ENCODE results near the gene PARL.

Gene PARL

GRCh38 chr3:183884427-183885296 lies at the start of gene PARL:
Gene PARL, minus strand, starts transcription at chr3:183884880. Its CDS starts 34 bp downstream, at chr3:183884846.
- DNase-seq: peak; percentile 80

GRCh38 chr3:183933160-183933559 lies 48.5 kb upstream of the PARL start:
- no peak for DNase-seq

GRCh38 chr3:183931881-183932280 lies 47.2 kb upstream of the PARL start:
- no peak for DNase-seq

- no peak for DNase-seq
Measured at GRCh38 chr3:183930086-183930485, 45.4 kb upstream of the PARL start.

GRCh38 chr3:183927059-183927458 lies 42.4 kb upstream of the PARL start:
- no peak for DNase-seq

GRCh38 chr3:183924956-183925355 lies 40.3 kb upstream of the PARL start:
- DNase-seq: no peak

GRCh38 chr3:183924543-183924942 lies 39.9 kb upstream of the PARL start:
- DNase-seq: no peak

GRCh38 chr3:183922421-183922820 lies 37.7 kb upstream of the PARL start:
- no peak for DNase-seq

GRCh38 chr3:183921096-183921495 lies 36.4 kb upstream of the PARL start:
- no peak for DNase-seq

- no peak for DNase-seq
Measured at GRCh38 chr3:183920416-183920815, 35.7 kb upstream of the PARL start.

GRCh38 chr3:183918178-183918577 lies 33.5 kb upstream of the PARL start:
- no peak for DNase-seq

GRCh38 chr3:183917776-183918175 lies 33.1 kb upstream of the PARL start:
- DNase-seq: no peak

- no peak for DNase-seq
Measured at GRCh38 chr3:183914856-183915255, 30.2 kb upstream of the PARL start.

GRCh38 chr3:183913580-183913920 lies 28.9 kb upstream of the PARL start:
- no peak for DNase-seq

- DNase-seq: no peak
Measured at GRCh38 chr3:183912895-183913579, 28.4 kb upstream of the PARL start.

GRCh38 chr3:183911763-183912506 lies 27.3 kb upstream of the PARL start:
- DNase-seq: no peak

- DNase-seq: no peak
Measured at GRCh38 chr3:183911087-183911486, 26.4 kb upstream of the PARL start.

- no peak for DNase-seq
Measured at GRCh38 chr3:183909030-183909600, 24.4 kb upstream of the PARL start.

GRCh38 chr3:183907911-183908331 lies 23.2 kb upstream of the PARL start:
- peak; percentile 42 for DNase-seq

GRCh38 chr3:183907176-183907575 lies 22.5 kb upstream of the PARL start:
- DNase-seq: no peak

GRCh38 chr3:183906234-183906921 lies 21.7 kb upstream of the PARL start:
- no peak for DNase-seq

Measured in SHP77 treated with DMSO at 0.1 percent for 48 hours (cell line).